Activated T-helper 2 cell treated with anti-CD3 and anti-CD28 coated beads, Interferon-gamma antibody, Interleukin-2, Interleukin-4, amounts not matched to agents 10 μg/mL and 5 μg/mL and 100 μg/mL, durations not matched to agents 14 hours and 24 hours and 36 hours (primary cell): ENCODE data around the gene MYH3. TPM values are rescaled to one million over a fixed set of nuclear protein-coding genes. Genes with fewer than 3 reads are reported as not detected.

ENCODE experiments used
- DNase-seq: peaks from one replicate; pipeline ENCODE4 v3.0.0; 2021; ENCODE audit warnings: low spot score
- H3K27ac Mint-ChIP-seq: one replicate; pipeline ENCODE4 v1.8.0; 2021; ENCODE audit warnings: mixed read lengths
- H3K27me3 Mint-ChIP-seq: one replicate; pipeline ENCODE4 v1.8.0; 2021; ENCODE audit warnings: low read depth, mixed read lengths
- H3K36me3 Mint-ChIP-seq: one replicate; pipeline ENCODE4 v1.8.0; 2021; ENCODE audit warnings: low read depth, mixed read lengths
- H3K4me1 Mint-ChIP-seq: one replicate; pipeline ENCODE4 v1.8.0; 2021; ENCODE audit warnings: low read depth, mixed read lengths
- H3K4me3 Mint-ChIP-seq: one replicate; pipeline ENCODE4 v1.8.0; 2021; ENCODE audit warnings: low read depth, mild to moderate bottlenecking, moderate library complexity, mixed read lengths
- H3K9me3 Mint-ChIP-seq: one replicate; pipeline ENCODE4 v1.8.0; 2021; ENCODE audit warnings: mixed read lengths
- intact Hi-C: fragments of 100-400 bp; cut with micrococcal nuclease; formaldehyde crosslinking; loops from one replicate; pipeline ENCODE4 v1.15.1; 2023
- total RNA-seq: library from RNA; stranded (reverse); gene quantifications from 2 replicates; pipeline ENCODE4 v1.2.3, GENCODE V29; 2022

MYH3 gene
- total RNA-seq, 1 donor from 2014 or later = 4.6 TPM

DNA sequence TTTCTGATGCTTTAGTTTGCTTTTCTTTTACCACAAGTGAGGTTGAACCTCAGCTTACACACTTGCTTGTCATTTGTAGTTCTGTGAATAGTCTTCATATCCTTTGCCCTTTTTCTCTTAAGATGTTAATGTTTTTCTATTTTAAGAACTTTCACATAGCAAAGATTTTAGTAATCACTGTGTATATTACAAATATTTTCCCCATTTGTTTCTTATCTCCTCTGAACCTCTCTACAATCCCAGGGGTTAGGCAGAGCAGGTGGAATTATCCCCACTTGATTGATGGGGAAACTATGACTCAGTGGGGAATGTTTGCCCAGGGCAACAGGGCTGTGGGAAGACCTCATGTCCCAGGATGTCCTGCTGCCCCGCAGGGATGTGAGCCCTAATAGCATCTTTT is 11.7 kb upstream of the MYH3 start:
- intact Hi-C loops = no loop called here
- Mint-ChIP-seq H3K36me3 (peaks cover 3% of the 10 kb centered on the region), H3K4me3 (no peak overlapping the region), H3K4me1 (no peaks in the 10 kb centered on the region), H3K27me3 (no peaks in the 10 kb centered on the region), H3K9me3 (no peaks in the 10 kb centered on the region), H3K27ac (no peak overlapping the region)
- no peak for DNase-seq

DNA sequence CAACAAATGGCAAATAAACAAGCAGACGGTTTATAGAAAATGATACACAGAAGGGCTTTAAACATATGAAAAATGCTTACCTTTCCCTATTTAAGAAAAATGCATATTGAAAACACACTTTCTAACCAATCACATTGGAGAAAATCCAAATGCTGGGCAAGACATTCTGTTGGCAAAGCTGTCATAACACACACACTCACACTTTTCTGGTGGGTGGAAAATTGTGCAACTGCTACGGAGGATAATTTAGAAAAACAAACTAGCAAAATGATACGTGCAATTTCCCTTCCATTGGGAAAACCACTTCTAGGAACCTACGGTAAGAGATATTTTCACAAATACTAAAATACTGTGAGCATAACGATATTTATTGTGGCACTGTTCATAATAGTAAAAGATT is 9.8 kb upstream of the MYH3 start:
- Mint-ChIP-seq H3K4me1 (no peaks in the 10 kb centered on the region), H3K4me3 (no peak overlapping the region), H3K9me3 (no peaks in the 10 kb centered on the region), H3K27ac (no peak overlapping the region), H3K36me3 (no peaks in the 10 kb centered on the region), H3K27me3 (no peaks in the 10 kb centered on the region)
- intact Hi-C loops = no loop called here
- DNase-seq = no peak

DNA sequence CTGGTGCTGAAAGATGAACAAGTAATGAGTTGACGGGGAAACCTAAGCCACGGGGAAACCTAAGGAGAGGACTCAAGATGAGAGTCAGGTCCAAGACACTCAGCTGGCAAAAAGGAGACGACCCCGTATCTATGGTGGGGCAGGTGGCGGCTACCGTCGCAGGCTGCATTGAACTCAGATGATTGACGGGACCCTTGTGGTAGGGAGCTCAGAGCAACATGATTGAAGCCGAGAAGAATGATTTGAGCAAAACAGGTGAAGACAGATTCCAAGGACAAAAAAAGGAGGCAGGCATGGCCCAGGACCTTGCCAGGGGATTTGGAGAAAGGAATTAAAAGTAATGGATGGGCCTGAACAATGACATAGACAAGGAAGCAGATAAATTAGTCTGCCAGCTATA is 7.5 kb upstream of the MYH3 start:
- Mint-ChIP-seq H3K4me1 (no peaks in the 10 kb centered on the region), H3K9me3 (no peaks in the 10 kb centered on the region), H3K27ac (no peak overlapping the region), H3K27me3 (no peaks in the 10 kb centered on the region), H3K4me3 (no peak overlapping the region), H3K36me3 (no peaks in the 10 kb centered on the region)
- no peak for DNase-seq
- intact Hi-C loops = no loop called here

DNA sequence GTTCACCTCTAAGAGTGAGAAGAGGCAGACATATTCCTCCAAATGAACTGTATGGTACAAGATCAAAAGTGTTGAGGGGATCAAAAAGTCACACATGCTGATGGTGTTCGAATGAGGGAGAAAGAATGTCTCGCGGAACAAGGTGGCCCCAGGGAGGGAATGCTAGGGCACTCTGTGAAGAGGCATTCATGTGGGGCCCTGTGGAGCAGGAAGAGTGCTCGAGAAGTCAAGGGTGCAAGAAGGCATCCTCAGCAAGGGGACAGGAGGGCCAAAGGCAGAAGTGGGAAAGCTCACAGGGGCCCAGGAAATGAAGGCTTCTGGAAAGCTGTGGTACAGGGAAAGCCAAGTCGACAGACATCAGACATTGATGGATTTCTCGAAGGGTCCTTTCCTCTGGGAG is 6.1 kb upstream of the MYH3 start:
- intact Hi-C loops = no loop called here
- H3K4me3 Mint-ChIP-seq = no peak overlapping the region
- no peaks in the 10 kb centered on the region for H3K9me3 Mint-ChIP-seq
- no peaks in the 10 kb centered on the region for H3K27me3 Mint-ChIP-seq
- DNase-seq = no peak
- no peak overlapping the region for H3K27ac Mint-ChIP-seq
- no peaks in the 10 kb centered on the region for H3K4me1 Mint-ChIP-seq
- no peaks in the 10 kb centered on the region for H3K36me3 Mint-ChIP-seq

DNA sequence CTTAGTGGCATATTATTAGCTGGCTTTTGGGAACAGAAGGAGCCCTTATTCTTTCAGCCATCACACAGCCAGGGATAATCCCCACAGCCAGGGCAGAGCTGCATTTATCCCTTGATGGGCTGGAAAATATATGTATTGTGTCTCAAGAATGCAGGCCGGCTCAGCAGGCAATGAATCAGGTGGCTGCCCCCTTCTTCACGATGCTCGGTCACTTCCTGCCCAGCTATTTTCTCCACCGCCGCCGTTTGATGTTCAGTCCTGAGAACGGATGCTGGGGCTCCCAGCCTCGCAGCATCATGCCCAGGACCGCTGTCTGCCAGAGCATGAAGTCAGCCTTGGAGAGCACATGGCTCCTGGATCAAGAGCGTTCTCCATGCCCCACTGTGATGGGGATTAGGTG is 4.3 kb upstream of the MYH3 start:
- H3K36me3 Mint-ChIP-seq = no peaks in the 10 kb centered on the region
- DNase-seq = no peak
- no peak overlapping the region for H3K27ac Mint-ChIP-seq
- intact Hi-C loops = no loop called here
- no peaks in the 10 kb centered on the region for H3K4me1 Mint-ChIP-seq
- H3K4me3 Mint-ChIP-seq = no peak overlapping the region
- no peaks in the 10 kb centered on the region for H3K27me3 Mint-ChIP-seq
- H3K9me3 Mint-ChIP-seq = no peaks in the 10 kb centered on the region

DNA sequence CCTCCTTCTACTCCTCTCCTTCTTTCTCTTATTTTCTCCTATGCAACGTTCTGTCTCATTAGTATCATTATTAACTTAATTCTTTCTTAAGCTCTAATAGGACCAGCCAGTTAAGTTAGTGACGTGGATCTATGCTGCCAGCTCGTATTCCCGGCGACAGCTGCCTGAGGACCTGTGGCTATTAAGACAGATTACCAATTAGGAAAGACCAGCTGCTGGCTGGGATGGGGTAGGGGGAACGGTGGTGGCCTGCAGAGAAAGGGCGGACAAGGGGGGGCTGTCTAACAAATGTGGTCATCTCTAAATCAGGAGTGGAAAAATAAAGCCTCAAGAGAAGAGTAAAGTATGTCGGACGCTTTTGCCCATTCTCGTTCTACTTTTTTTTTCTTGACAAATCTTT is 770 bp upstream of the MYH3 start:
- Mint-ChIP-seq H3K27me3 (no peaks in the 10 kb centered on the region), H3K4me3 (no peak overlapping the region), H3K27ac (no peak overlapping the region), H3K4me1 (peaks cover 5% of the 10 kb centered on the region), H3K36me3 (no peaks in the 10 kb centered on the region), H3K9me3 (no peaks in the 10 kb centered on the region)
- no peak for DNase-seq
- intact Hi-C loops = no loop called here

DNA sequence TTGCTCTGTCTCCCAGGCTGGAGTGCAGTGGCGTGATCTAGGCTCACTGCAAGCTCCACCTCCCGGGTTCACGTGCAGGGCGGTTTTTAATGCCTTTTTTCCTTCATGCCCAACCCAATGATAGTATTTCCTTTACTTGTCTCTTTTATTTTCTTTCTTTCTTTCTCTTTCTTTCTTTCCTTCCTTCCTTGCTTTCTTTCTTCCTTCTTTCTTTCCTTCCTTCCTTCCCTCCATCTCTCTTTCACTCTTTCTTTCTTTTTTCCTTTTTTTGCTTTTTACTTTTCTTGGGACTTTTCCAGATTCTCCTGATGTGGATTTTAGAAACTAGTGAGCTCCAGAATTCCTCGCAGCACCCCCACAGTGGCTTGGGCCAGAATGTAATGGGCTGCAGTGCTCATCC is 3.1 kb downstream of the MYH3 start:
- DNase-seq = no peak
- intact Hi-C loops = no loop called here
- Mint-ChIP-seq H3K9me3 (no peaks in the 10 kb centered on the region), H3K4me3 (no peak overlapping the region), H3K36me3 (no peaks in the 10 kb centered on the region), H3K27me3 (no peaks in the 10 kb centered on the region), H3K27ac (no peak overlapping the region), H3K4me1 (peaks cover 9% of the 10 kb centered on the region)

DNA sequence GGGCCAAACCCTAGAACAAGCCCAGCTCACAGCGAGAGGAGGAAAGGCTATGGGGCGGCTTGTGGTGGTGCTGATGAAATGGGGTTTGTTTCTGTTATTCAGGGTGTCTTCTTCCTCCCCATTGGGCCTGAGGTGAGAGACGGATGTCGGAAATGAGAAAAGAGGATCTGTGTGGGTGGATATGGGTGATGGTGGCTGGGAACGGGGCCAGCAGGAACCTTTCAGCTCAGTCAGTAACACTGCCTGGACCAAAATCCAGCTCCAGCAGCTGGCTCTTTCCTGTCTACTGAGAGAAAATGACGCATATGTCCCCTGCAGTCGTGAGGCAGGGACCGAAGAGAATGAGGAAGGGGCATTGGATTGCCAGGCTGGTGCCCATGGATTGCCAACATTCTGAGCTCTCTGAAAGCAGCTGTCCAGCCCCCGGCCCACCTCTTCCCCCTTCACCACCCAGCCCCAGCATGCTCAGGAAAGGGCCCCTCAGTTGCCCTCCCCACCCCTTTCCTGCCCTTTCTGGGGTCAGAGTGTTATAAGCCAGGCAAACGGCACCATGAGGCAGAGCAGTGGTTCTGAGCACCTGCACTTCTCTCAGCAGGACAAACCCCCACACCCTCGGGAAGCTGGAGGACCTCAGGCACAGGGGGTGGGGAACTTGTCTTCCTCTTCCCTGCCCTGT is 4.0 kb downstream of the MYH3 start:
- H3K9me3 Mint-ChIP-seq = no peaks in the 10 kb centered on the region
- H3K27me3 Mint-ChIP-seq = no peaks in the 10 kb centered on the region
- H3K4me1 Mint-ChIP-seq = peaks cover 9% of the 10 kb centered on the region
- no peaks in the 10 kb centered on the region for H3K36me3 Mint-ChIP-seq
- no peak for DNase-seq
- no peak overlapping the region for H3K4me3 Mint-ChIP-seq
- peak overlapping the region; percentile 40 for H3K27ac Mint-ChIP-seq
- intact Hi-C loops = no loop called here

DNA sequence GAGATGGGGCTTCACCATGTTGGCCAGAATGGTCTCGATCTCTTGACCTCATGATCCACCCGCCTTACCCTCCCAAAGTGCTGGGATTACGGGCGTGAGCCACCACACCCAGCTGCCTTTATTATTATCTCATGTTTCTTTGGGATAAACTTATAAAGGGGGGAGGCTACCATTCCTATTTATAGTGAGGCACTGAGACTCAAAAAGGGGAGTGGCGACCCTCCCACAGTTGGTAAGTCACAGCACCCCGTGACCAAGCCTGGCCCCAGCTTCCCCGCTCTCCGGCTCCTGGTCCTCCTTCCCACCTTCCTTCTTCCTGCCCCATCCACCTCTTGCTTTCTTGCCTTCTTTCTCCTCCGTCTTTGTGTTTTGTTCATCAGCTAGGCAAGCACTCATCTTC is 5.2 kb downstream of the MYH3 start:
- Mint-ChIP-seq H3K9me3 (no peaks in the 10 kb centered on the region), H3K27ac (no peak overlapping the region), H3K36me3 (no peaks in the 10 kb centered on the region), H3K4me1 (peaks cover 9% of the 10 kb centered on the region), H3K27me3 (no peaks in the 10 kb centered on the region), H3K4me3 (no peak overlapping the region)
- intact Hi-C loops = no loop called here
- DNase-seq = no peak

DNA sequence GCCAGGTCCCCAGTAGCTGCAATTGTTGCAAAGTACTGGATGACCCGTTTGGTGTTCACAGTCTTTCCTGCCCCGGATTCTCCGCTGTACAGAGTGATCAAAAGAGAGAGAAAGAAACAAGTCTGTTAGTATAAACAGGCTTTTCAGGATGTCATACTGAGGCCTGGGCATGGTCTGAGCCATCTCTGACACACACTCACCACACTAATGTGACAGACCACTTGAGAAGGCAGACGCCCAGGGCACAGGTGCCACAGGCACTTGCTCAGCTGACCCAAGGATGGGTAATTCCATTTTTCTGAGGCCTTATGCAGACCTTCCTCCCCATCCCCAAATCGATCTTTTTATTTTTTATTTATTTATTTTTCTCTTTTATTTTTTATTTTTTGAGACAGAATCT is 7.5 kb downstream of the MYH3 start:
- intact Hi-C loops = loop anchor here (5.0 to 10.0 kb wide), 2 partner anchors 33 to 1335 kb away; no protein-coding TSS in a partner anchor
- peaks cover 9% of the 10 kb centered on the region for H3K4me1 Mint-ChIP-seq

DNA sequence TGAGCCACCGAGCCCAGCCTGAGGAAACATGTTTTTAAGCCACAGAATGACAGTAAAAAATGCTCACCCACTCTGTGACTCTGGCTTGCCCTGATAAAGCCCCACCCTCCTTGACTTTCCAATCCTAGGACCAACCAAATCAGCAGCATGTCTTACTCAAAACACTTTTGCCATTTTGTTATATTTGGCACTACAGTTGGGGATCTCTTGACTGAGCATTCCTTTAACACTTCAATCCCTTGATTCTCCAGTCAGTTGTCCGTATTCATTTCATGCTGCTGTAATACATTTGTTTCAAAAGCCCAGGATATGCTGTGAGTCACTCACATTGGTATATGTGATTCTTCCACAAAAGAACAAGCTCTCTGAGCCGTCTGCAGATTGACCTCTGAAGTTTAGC is 8.2 kb downstream of the MYH3 start:
- Mint-ChIP-seq H3K9me3 (no peaks in the 10 kb centered on the region), H3K27ac (no peak overlapping the region), H3K36me3 (no peaks in the 10 kb centered on the region), H3K4me1 (peaks cover 9% of the 10 kb centered on the region), H3K4me3 (no peak overlapping the region), H3K27me3 (no peaks in the 10 kb centered on the region)
- no peak for DNase-seq
- intact Hi-C loops = loop anchor here (5.0 to 10.0 kb wide), 2 partner anchors 33 to 1336 kb away; no protein-coding TSS in a partner anchor

More for the DNA sequence above, 7.5 kb downstream of the MYH3 start:
- no peaks in the 10 kb centered on the region for H3K27me3 Mint-ChIP-seq
- no peaks in the 10 kb centered on the region for H3K9me3 Mint-ChIP-seq
- DNase-seq = no peak
- no peak overlapping the region for H3K27ac Mint-ChIP-seq
- no peaks in the 10 kb centered on the region for H3K36me3 Mint-ChIP-seq
- H3K4me3 Mint-ChIP-seq = no peak overlapping the region

DNA sequence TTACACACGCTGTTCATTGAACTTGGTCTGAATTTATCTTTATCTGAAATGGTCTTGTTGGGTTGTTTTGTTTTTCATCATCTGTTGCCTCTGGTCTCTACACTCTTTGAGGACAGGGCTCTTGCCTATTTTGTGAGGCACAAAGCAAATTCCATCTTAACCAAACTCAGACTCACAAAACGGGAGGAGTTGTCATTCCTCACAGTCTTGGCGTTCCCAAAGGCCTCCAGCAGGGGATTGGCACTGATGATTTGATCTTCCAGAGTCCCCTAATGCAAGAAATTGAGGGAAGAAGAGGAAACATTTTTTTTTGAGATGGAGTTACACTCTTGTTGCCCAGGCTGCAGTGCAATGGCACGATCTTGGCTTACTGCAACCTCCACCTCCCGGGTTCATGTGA is 8.7 kb downstream of the MYH3 start:
- no peak overlapping the region for H3K4me3 Mint-ChIP-seq
- intact Hi-C loops = loop anchor here (5.0 to 10.0 kb wide), 2 partner anchors 34 to 1336 kb away; no protein-coding TSS in a partner anchor
- H3K9me3 Mint-ChIP-seq = no peaks in the 10 kb centered on the region

DNA sequence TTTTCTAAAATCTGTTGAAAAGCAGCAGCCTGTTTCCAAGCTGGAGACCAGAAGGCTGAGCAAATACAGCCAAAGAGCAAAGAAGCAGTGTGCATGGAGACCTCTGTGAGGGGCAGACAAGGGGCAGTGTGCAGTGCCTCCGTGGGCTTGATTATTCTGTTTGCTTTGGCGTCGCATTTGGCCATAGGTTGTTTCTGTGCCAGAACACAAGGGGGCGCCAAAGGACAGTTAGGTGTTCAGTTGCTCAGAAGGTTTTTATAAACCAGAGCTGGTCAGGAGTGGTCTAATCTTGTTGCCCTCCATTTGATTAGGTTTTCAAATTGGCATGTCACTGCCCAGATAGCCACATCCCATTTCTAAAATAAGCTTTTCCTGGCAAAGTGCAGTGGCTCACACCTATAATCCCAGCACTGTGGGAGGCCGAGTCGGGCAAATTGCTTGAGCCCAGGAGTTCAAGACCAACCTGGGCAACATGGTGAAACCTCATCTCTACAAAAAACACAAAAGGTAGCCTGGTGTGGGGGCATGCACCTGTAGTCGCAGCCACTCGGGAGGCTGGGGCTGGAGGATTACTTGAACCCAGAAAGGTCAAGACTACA is 10.6 kb downstream of the MYH3 start:
- intact Hi-C loops = loop anchor here (1.0 to 10.0 kb wide), 3 partner anchors 36 to 1338 kb away; no protein-coding TSS in a partner anchor
- peak; percentile 58 for DNase-seq
- no peaks in the 10 kb centered on the region for H3K27me3 Mint-ChIP-seq
- no peak overlapping the region for H3K4me3 Mint-ChIP-seq
- H3K36me3 Mint-ChIP-seq = no peaks in the 10 kb centered on the region
- no peaks in the 10 kb centered on the region for H3K9me3 Mint-ChIP-seq
- no peak overlapping the region for H3K27ac Mint-ChIP-seq
- H3K4me1 Mint-ChIP-seq = no peaks in the 10 kb centered on the region

More for the DNA sequence above, 8.7 kb downstream of the MYH3 start:
- H3K36me3 Mint-ChIP-seq = no peaks in the 10 kb centered on the region
- H3K4me1 Mint-ChIP-seq = peaks cover 6% of the 10 kb centered on the region
- H3K27ac Mint-ChIP-seq = no peak overlapping the region
- DNase-seq = no peak
- H3K27me3 Mint-ChIP-seq = no peaks in the 10 kb centered on the region
